ENCODE data around the gene SIGLEC9. TPM values are rescaled to one million over a fixed set of nuclear protein-coding genes. Genes with fewer than 3 reads are reported as not detected.

Gene SIGLEC9
- total RNA-seq, 4 donors from 2014 or later: 2.0 to 2.2 TPM; not detected in 2

GRCh38 chr19:51127032-51127431 lies 2.3 kb downstream of the SIGLEC9 start:
- in situ Hi-C loops (cut with MboI; ENCODE audit: low pct_ligation_motif_present in 1 of 4, low pct_unique_long_range_greater_than_20kb in 1 of 4, low sequenced_read_pairs in 3 of 4) (no loop called here), intact Hi-C loops (cut with DNase I; ENCODE audit: low total_unique reads) (no loop called here)
- Histone ChIP-seq H3K27ac (peak overlapping the region in 3 of 4 donors; percentile 10 to 41 (median 20)), H3K36me3 (no peaks in the 10 kb centered on the region), H3K4me1 (peaks cover 0 to 11% (median 5%) of the 10 kb centered on the region in 4 donors), H3K9me3 (no peaks in the 10 kb centered on the region), H3K27me3 (peaks cover 5% of the 10 kb centered on the region), H3K4me3 (peak overlapping the region in 1 of 4 donors; percentile 12)
- WGBS, 2 donors (ENCODE audit: low coverage in 1 of 2): 73% methylated on average over 6 of the region's 6 CpGs; no CpG with 5 or more reads in 1 of the 2 donors
- TF ChIP-seq POLR2AphosphoS5 (IDR thresholded peaks at IDR 0.05) (no peak), POLR2A (IDR thresholded peaks at IDR 0.05) (no peak), EP300 (IDR thresholded peaks at IDR 0.05; ENCODE audit: low read depth) (no peak), CTCF (IDR thresholded peaks at IDR 0.05) (no peak)
- no peak for DNase-seq

- Histone ChIP-seq H3K36me3 (no peaks in the 10 kb centered on the region), H3K4me3 (no peak overlapping the region), H3K27me3 (peaks cover 5% of the 10 kb centered on the region), H3K27ac (peak overlapping the region in 3 of 4 donors; percentile 28 to 33 (median 32)), H3K4me1 (peaks cover 0 to 11% (median 5%) of the 10 kb centered on the region in 4 donors), H3K9me3 (no peaks in the 10 kb centered on the region)
- intact Hi-C loops (cut with DNase I; ENCODE audit: low total_unique reads): no loop called here
- DNase-seq: peak; percentile 28
- WGBS, 2 donors (ENCODE audit: low coverage in 1 of 2): 56 to 94% methylated on average over 1 to 4 of the region's 4 CpGs
- peak in 2 of 3 donors; percentile 27 to 67 for TF ChIP-seq POLR2AphosphoS5 (IDR thresholded peaks at IDR 0.05)
- TF ChIP-seq POLR2A (IDR thresholded peaks at IDR 0.05): peak; percentile 46
- no peak for TF ChIP-seq CTCF (IDR thresholded peaks at IDR 0.05)
- TF ChIP-seq EP300 (IDR thresholded peaks at IDR 0.05; ENCODE audit: low read depth): no peak
- in situ Hi-C loops (cut with MboI; ENCODE audit: low pct_ligation_motif_present in 1 of 4, low pct_unique_long_range_greater_than_20kb in 1 of 4, low sequenced_read_pairs in 3 of 4): no loop called here
These were observed 3.0 kb downstream of the SIGLEC9 start for GRCh38 chr19:51127755-51128154.

- Histone ChIP-seq H3K27me3 (peaks cover 5% of the 10 kb centered on the region), H3K9me3 (no peaks in the 10 kb centered on the region), H3K4me1 (peaks cover 0 to 11% (median 5%) of the 10 kb centered on the region in 4 donors), H3K27ac (peak overlapping the region; percentile 27 to 33 (median 30)), H3K36me3 (no peaks in the 10 kb centered on the region), H3K4me3 (no peak overlapping the region)
- 75% methylated on average over 7 of the region's 7 CpGs; no CpG with 5 or more reads in 1 of the 2 donors for whole genome bisulfite sequencing, 2 donors (ENCODE audit: low coverage in 1 of 2)
- DNase-seq: no peak
- in situ Hi-C loops (cut with MboI; ENCODE audit: low pct_ligation_motif_present in 1 of 4, low pct_unique_long_range_greater_than_20kb in 1 of 4, low sequenced_read_pairs in 3 of 4) (no loop called here), intact Hi-C loops (cut with DNase I; ENCODE audit: low total_unique reads) (no loop called here)
- no peak for TF ChIP-seq POLR2A (IDR thresholded peaks at IDR 0.05)
- no peak for TF ChIP-seq CTCF (IDR thresholded peaks at IDR 0.05)
- no peak for TF ChIP-seq EP300 (IDR thresholded peaks at IDR 0.05; ENCODE audit: low read depth)
- no peak for TF ChIP-seq POLR2AphosphoS5 (IDR thresholded peaks at IDR 0.05)
These were observed 3.5 kb downstream of the SIGLEC9 start for GRCh38 chr19:51128227-51128626.

- peaks cover 0 to 11% (median 5%) of the 10 kb centered on the region in 4 donors for H3K4me1 ChIP-seq
- intact Hi-C loops (cut with DNase I; ENCODE audit: low total_unique reads): no loop called here
- H3K27ac ChIP-seq: no peak overlapping the region
- H3K4me3 ChIP-seq: no peak overlapping the region
- H3K27me3 ChIP-seq: peaks cover 5% of the 10 kb centered on the region
- in situ Hi-C loops (cut with MboI; ENCODE audit: low pct_ligation_motif_present in 1 of 4, low pct_unique_long_range_greater_than_20kb in 1 of 4, low sequenced_read_pairs in 3 of 4): no loop called here
- no peak for DNase-seq
- 82 to 93% methylated on average over 3 to 8 of the region's 8 CpGs for WGBS, 2 donors (ENCODE audit: low coverage in 1 of 2)
- TF ChIP-seq CTCF (IDR thresholded peaks at IDR 0.05) (no peak), POLR2AphosphoS5 (IDR thresholded peaks at IDR 0.05) (no peak), POLR2A (IDR thresholded peaks at IDR 0.05) (no peak), EP300 (IDR thresholded peaks at IDR 0.05; ENCODE audit: low read depth) (no peak)
- H3K9me3 ChIP-seq: no peaks in the 10 kb centered on the region
- no peaks in the 10 kb centered on the region for H3K36me3 ChIP-seq
These were observed 5.0 kb downstream of the SIGLEC9 start for GRCh38 chr19:51129716-51130115.

Measured in transverse colon (tissue), 4 donors.